Lung (tissue), 12 donors: Measurements from ENCODE around the gene STK24. TPM values are rescaled to one million over a fixed set of nuclear protein-coding genes. Genes with fewer than 3 reads are reported as not detected.

Source experiments
- ATAC-seq: fragments of 200-7000 bp; cut with Tn5 transposase; one replicate; pipeline ENCODE4 v1.9.1; 2020; ENCODE audit warnings: moderate number of reproducible peaks; ENCODE audit not compliant: insufficient read depth, low FRiP score
- DNase-seq, 3 donors: peaks; one replicate each; pipeline ENCODE4 v3.0.0-alpha.2; 2013 to 2017
- H3K27ac ChIP-seq, 2 donors: one replicate each; pipeline ENCODE4 v1.5.1; 2013; ENCODE audit warnings: mild to moderate bottlenecking in 2 of 2, moderate library complexity in 2 of 2, control low read depth in 1 of 2, inconsistent platforms in 1 of 2, low read depth in 1 of 2, low read length in 1 of 2
- H3K27me3 ChIP-seq, 3 donors: one replicate each; pipeline ENCODE4 v1.5.1; 2013; ENCODE audit warnings: low read length in 2 of 3; ENCODE audit not compliant: control insufficient read depth in 3 of 3, insufficient read depth in 3 of 3
- H3K36me3 ChIP-seq, 4 donors: one replicate each; pipeline ENCODE4 v1.5.1; 2013; ENCODE audit warnings: low read length in 4 of 4, mild to moderate bottlenecking in 1 of 4, moderate library complexity in 1 of 4; ENCODE audit not compliant: control insufficient read depth in 4 of 4, insufficient read depth in 4 of 4
- H3K4me1 ChIP-seq, 5 donors: one replicate each; pipeline ENCODE4 v1.5.1; 2013; ENCODE audit warnings: low read length in 5 of 5, mild to moderate bottlenecking in 2 of 5, moderate library complexity in 1 of 5; ENCODE audit not compliant: control insufficient read depth in 5 of 5, insufficient read depth in 5 of 5
- H3K4me3 ChIP-seq: one replicate; pipeline ENCODE4 v1.5.1; 2013; ENCODE audit warnings: mild to moderate bottlenecking, control low read depth, moderate library complexity
- H3K9ac ChIP-seq, 2 donors: one replicate each; pipeline ENCODE4 v1.5.1; 2013; ENCODE audit warnings: low read length in 2 of 2, control low read depth in 1 of 2; ENCODE audit not compliant: insufficient read depth in 1 of 2
- H3K9me3 ChIP-seq, 4 donors: one replicate each; pipeline ENCODE4 v1.5.1; 2013; ENCODE audit warnings: low read length in 3 of 4, mild to moderate bottlenecking in 1 of 4, moderate library complexity in 1 of 4; ENCODE audit not compliant: control insufficient read depth in 4 of 4, insufficient read depth in 3 of 4
- CTCF ChIP-seq: IDR thresholded peaks from 2 replicates; pipeline ENCODE4 v1.5.1; 2012; ENCODE audit warnings: mild to moderate bottlenecking; ENCODE audit errors: control extremely low read depth, extremely low read depth
- WGBS, 2 donors: extraction: QIAGEN DNeasy Blood & Tissue Kit; methylation state at CpG; one replicate each; pipeline ENCODE4 v1.1.7; 2013; 5-methylcytosine and 5-hydroxymethylcytosine counted together
- polyA plus RNA-seq, 2 donors: library from polyadenylated mRNA; stranded (reverse); fragments of 200-250 nt; gene quantifications; one replicate each; pipeline ENCODE4 v1.2.1, GENCODE V29; 2013
- total RNA-seq, 2 donors: library from RNA; depleted of rRNA in 1 of 2; stranded (reverse); fragments of >200 nt in 1 of 2; gene quantifications; one replicate each; pipeline ENCODE4 v1.2.1, GENCODE V29; 2014 to 2021
- donor health status: control.
- donor health status: control.
- donor health status: Bipolar disorder and iron deficiency.
- donor health status: healthy.
- donor health status: DM: yes; HTN: yes; CAD: no.

STK24 gene
- total and polyA plus RNA-seq, 4 donors, result 38.0 to 102 (median 64.5) TPM

DNA sequence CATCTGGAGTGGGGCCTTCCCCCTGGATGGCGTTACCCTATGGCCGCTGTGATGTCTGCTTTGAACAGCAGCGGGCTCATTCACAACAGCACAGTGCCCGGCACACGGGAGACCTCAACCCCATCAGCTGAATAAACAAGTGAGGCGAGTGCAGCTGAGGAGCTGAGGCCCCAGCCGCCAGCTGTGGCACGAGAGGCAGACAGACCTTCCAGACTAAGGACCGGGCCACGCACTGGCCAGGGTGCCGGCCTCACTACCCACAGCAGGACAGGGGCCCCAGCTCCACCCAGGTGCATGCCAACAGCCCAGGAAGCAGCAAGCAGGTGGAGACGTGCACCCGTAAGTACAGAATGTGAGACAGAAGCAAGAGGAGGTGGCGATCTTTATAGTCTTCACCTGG is 39.6 kb downstream of the STK24 start:
- Histone ChIP-seq H3K27me3 (no peaks in the 10 kb centered on the region), H3K27ac (no peak overlapping the region), H3K9ac (no peak overlapping the region), H3K9me3 (peaks cover 0 to 2% (median 0%) of the 10 kb centered on the region in 4 donors), H3K4me3 (no peak overlapping the region), H3K36me3 (peaks cover 0 to 4% (median 0%) of the 10 kb centered on the region in 4 donors), H3K4me1 (peaks cover 9 to 23% (median 17%) of the 10 kb centered on the region in 5 donors)
- ATAC-seq (no peak), DNase-seq (peak in 1 of 3 donors; percentile 0)
- 91 to 94% methylated on average over 14 of the region's 14 CpGs for WGBS, 2 donors
- no peak for TF ChIP-seq CTCF

- Histone ChIP-seq H3K27me3 (no peaks in the 10 kb centered on the region), H3K9ac (no peak overlapping the region), H3K4me1 (peaks cover 9 to 23% (median 14%) of the 10 kb centered on the region in 5 donors), H3K9me3 (peaks cover 0 to 2% (median 0%) of the 10 kb centered on the region in 4 donors), H3K4me3 (no peak overlapping the region), H3K36me3 (peaks cover 0 to 4% (median 0%) of the 10 kb centered on the region in 4 donors), H3K27ac (no peak overlapping the region)
- TF ChIP-seq CTCF, result no peak
- 89 to 94% methylated on average over 14 of the region's 14 CpGs for WGBS, 2 donors
- DNase-seq (peak in 1 of 3 donors; percentile 7), ATAC-seq (no peak)
These were observed 40.2 kb downstream of the STK24 start for GRCh38 chr13:98536729-98537128.

DNA sequence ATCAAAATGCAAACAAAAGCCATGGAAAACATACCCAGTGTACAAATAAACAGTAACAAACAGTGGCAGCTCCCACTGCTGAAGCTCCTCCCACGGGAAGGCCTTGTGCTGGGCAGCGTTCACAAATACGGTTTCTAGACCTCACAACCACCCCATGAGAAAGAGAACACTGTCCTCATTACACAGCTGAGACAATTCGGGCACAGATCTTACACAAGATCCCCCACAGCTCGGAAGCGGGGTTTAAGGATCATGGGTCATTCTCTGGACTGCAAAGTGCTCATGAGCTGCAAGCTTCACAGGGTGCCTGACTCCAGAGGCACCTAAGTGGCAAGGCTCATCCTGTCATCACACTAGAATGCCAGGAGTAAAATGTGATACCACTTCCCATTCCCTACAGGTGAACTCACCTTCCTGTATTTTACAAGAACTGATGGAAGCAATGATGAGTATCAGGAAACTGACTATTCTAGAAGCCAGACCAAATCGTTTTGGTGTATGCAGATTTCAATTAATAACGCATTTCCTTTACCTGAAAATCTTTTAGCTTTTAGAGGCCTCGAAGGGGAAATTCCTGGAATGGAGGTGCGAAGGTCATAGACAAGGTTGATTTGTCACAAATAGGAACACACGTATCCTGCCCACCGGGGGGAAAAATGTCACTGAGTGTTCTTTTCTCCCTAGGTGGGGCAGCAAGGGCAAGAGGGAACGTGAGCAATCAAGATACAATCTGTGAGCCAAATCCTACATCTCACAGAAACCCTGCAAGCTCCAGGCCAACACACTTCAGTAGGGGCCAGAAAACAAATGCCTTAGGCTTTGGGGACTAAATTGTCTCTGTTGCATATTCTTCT is 41.2 kb downstream of the STK24 start:
- H3K4me1 ChIP-seq, result peaks cover 1 to 21% (median 10%) of the 10 kb centered on the region in 5 donors
- ATAC-seq (no peak), DNase-seq (peak; percentile 27 to 45 (median 40))
- H3K9ac ChIP-seq, result peak overlapping the region in 1 of 2 donors; percentile 30
- peaks cover 0 to 4% (median 0%) of the 10 kb centered on the region in 4 donors for H3K36me3 ChIP-seq
- TF ChIP-seq CTCF, result no peak
- no peaks in the 10 kb centered on the region for H3K27me3 ChIP-seq
- H3K9me3 ChIP-seq, result peaks cover 0 to 2% (median 0%) of the 10 kb centered on the region in 4 donors
- 69 to 75% methylated on average over 13 of the region's 13 CpGs for WGBS, 2 donors
- no peak overlapping the region for H3K27ac ChIP-seq
- no peak overlapping the region for H3K4me3 ChIP-seq
